Measurements from ENCODE around the gene H2BK1.

The H2BK1 gene

GRCh38 chr7:151245360-151246101, 35.2 kb upstream of the H2BK1 start:
- no peak for DNase-seq (ENCODE audit: low read depth in 2 of 2)

GRCh38 chr7:151244841-151245346, 34.6 kb upstream of the H2BK1 start:
- no peak for DNase-seq (ENCODE audit: low read depth in 2 of 2)

- peak in 1 of 2 experiments; percentile 6 for DNase-seq (ENCODE audit: low read depth in 2 of 2)
Measured at GRCh38 chr7:151244196-151244840, 34.0 kb upstream of the H2BK1 start.

- no peak for DNase-seq (ENCODE audit: low read depth in 2 of 2)
Measured at GRCh38 chr7:151243408-151244195, 33.3 kb upstream of the H2BK1 start.

GRCh38 chr7:151243045-151243349, 32.7 kb upstream of the H2BK1 start:
- DNase-seq (ENCODE audit: low read depth in 2 of 2) = no peak

- no peak for DNase-seq (ENCODE audit: low read depth in 2 of 2)
Measured at GRCh38 chr7:151242159-151243044, 32.1 kb upstream of the H2BK1 start.

- DNase-seq (ENCODE audit: low read depth in 2 of 2) = no peak
Measured at GRCh38 chr7:151241755-151242096, 31.4 kb upstream of the H2BK1 start.

GRCh38 chr7:151240942-151241754, 30.9 kb upstream of the H2BK1 start:
- DNase-seq (ENCODE audit: low read depth in 2 of 2) = no peak

- DNase-seq (ENCODE audit: low read depth in 2 of 2) = no peak
Measured at GRCh38 chr7:151240536-151240935, 30.2 kb upstream of the H2BK1 start.

GRCh38 chr7:151239837-151240459, 29.7 kb upstream of the H2BK1 start:
- DNase-seq (ENCODE audit: low read depth in 2 of 2) = no peak

- no peak for DNase-seq (ENCODE audit: low read depth in 2 of 2)
Measured at GRCh38 chr7:151238924-151239836, 28.9 kb upstream of the H2BK1 start.

GRCh38 chr7:151238190-151238810, 28.0 kb upstream of the H2BK1 start:
- DNase-seq (ENCODE audit: low read depth in 2 of 2) = no peak

- no peak for DNase-seq (ENCODE audit: low read depth in 2 of 2)
Measured at GRCh38 chr7:151237244-151238189, 27.2 kb upstream of the H2BK1 start.

GRCh38 chr7:151236406-151236805, 26.1 kb upstream of the H2BK1 start:
- DNase-seq (ENCODE audit: low read depth in 2 of 2) = no peak

- DNase-seq (ENCODE audit: low read depth in 2 of 2) = no peak
Measured at GRCh38 chr7:151235091-151235787, 25.0 kb upstream of the H2BK1 start.

- no peak for DNase-seq (ENCODE audit: low read depth in 2 of 2)
Measured at GRCh38 chr7:151233804-151234203, 23.5 kb upstream of the H2BK1 start.
